GM23248 (cell line): Measurements from ENCODE around the gene IRF6.

ENCODE experiments used
- EZH2 ChIP-seq: fragments of 200-600 bp; sonication (generic); IDR thresholded peaks from 2 replicates; pipeline ENCODE4 v1.6.1; 2018; ENCODE audit warnings: antibody characterized with exemption, mild to moderate bottlenecking; ENCODE audit not compliant: insufficient read depth, poor library complexity, severe bottlenecking
- EZH2phosphoT487 ChIP-seq: fragments of 200-600 bp; sonication (generic); IDR thresholded peaks from 2 replicates; pipeline ENCODE4 v1.6.1; 2018; ENCODE audit warnings: antibody characterized with exemption, moderate library complexity, mild to moderate bottlenecking, low read depth; ENCODE audit not compliant: insufficient read depth

GRCh38 chr1:209766051-209766450 is 39.9 kb downstream of the IRF6 start:
- TF ChIP-seq EZH2: no peak
- TF ChIP-seq EZH2phosphoT487: no peak
